ENCODE data around the gene RNASEH2A. TPM values are rescaled to one million over a fixed set of nuclear protein-coding genes. Genes with fewer than 3 reads are reported as not detected.

Gene RNASEH2A
- total RNA-seq, 3 donors from 2014 or later (not counting 1 experiment from before 2014, with no cell fraction given): 6.6 to 8.7 (median 7.4) TPM

DNA sequence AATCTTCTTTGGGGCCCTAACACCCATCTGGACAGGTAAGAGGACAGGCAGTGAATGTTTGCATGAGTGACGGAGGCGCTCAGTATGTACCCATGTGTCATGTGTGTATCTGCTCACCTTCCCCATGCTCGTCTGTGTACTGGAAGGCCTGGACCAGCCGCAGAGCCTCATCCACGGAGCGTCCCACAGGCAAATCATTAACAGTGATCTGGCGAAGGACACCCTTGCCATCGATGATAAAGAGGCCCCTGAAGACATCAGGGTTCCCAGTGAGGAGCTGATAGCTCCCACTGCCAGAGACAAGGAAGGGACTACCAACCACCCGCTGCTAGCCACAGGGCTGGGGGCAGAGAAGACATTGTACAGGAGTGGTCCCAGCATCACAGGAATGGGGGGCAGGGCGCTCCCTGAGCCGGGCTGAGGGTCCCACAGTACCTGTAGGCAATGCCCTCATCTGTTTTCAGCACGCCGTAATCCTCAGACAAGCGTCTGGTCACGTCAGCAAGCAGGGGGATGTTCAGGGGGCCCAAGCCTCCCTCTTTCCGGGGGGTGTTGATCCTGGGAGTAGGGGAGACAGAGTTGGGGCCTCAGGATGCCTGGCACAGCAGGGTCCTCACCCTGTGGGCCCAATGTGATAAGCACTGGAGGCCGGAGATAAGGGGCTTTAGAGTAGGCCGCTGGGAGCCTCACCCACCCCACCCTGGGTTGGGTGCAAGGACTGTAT lies 6.5 kb upstream of the RNASEH2A start:
- no peak overlapping the region for H3K4me3 ChIP-seq (ENCODE audit: low read length)
- H3K27me3 Mint-ChIP-seq (ENCODE audit: low read depth in 2 of 2): peaks cover 0 to 12% of the 10 kb centered on the region in 2 donors
- WGBS (ENCODE audit: insufficient coverage): 95% methylated on average over 18 of the region's 18 CpGs
- no peak for ATAC-seq
- no peaks in the 10 kb centered on the region for H3K36me3 ChIP-seq (ENCODE audit: control insufficient read depth, insufficient read depth, low read length)
- H3K27ac ChIP-seq (ENCODE audit: low read length): no peak overlapping the region
- H3K9me3 ChIP-seq (ENCODE audit: control insufficient read depth, insufficient read depth, low read length): no peaks in the 10 kb centered on the region
- H3K27ac Mint-ChIP-seq: no peak overlapping the region
- TF ChIP-seq, protein P1, sequence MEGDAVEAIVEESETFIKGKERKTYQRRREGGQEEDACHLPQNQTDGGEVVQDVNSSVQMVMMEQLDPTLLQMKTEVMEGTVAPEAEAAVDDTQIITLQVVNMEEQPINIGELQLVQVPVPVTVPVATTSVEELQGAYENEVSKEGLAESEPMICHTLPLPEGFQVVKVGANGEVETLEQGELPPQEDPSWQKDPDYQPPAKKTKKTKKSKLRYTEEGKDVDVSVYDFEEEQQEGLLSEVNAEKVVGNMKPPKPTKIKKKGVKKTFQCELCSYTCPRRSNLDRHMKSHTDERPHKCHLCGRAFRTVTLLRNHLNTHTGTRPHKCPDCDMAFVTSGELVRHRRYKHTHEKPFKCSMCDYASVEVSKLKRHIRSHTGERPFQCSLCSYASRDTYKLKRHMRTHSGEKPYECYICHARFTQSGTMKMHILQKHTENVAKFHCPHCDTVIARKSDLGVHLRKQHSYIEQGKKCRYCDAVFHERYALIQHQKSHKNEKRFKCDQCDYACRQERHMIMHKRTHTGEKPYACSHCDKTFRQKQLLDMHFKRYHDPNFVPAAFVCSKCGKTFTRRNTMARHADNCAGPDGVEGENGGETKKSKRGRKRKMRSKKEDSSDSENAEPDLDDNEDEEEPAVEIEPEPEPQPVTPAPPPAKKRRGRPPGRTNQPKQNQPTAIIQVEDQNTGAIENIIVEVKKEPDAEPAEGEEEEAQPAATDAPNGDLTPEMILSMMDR (IDR thresholded peaks at IDR 0.05): no peak
- intact Hi-C loops (cut with micrococcal nuclease): loop anchor here (10.0 kb wide), 2 partner anchors 125 to 355 kb away; partner anchors contain the start of genes IER2 and STX10
- DNase-seq: peak in 1 of 2 donors; percentile 13
- H3K4me1 ChIP-seq (ENCODE audit: control insufficient read depth, insufficient read depth, low read length): peaks cover 38% of the 10 kb centered on the region
- H3K4me3 Mint-ChIP-seq: peak overlapping the region; percentile 13
- no peaks in the 10 kb centered on the region for H3K36me3 Mint-ChIP-seq
- no peaks in the 10 kb centered on the region for H3K9me3 Mint-ChIP-seq
- peaks cover 6% of the 10 kb centered on the region for H3K27me3 ChIP-seq (ENCODE audit: control insufficient read depth, insufficient read depth, low read length)
- peaks cover 25 to 28% of the 10 kb centered on the region in 2 donors for H3K4me1 Mint-ChIP-seq

DNA sequence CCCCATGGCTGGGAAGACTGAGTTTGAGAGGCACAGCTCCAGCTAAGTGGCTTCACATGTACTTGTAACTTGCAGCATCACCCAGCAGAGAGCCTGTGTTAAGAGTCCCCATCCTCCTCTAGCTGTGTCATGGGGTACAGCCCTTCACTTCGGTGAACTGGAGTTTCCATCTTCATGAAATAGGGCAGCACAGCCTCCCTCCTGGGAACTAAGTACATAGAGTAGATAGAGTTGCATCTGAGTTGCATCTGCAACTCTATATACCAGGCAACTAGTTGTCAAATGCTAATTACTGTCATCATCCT lies 6.0 kb upstream of the RNASEH2A start:
- Histone ChIP-seq H3K4me1 (ENCODE audit: control insufficient read depth, insufficient read depth, low read length) (peaks cover 36% of the 10 kb centered on the region), H3K36me3 (ENCODE audit: control insufficient read depth, insufficient read depth, low read length) (no peaks in the 10 kb centered on the region), H3K4me3 (ENCODE audit: low read length) (no peak overlapping the region), H3K27me3 (ENCODE audit: control insufficient read depth, insufficient read depth, low read length) (peaks cover 6% of the 10 kb centered on the region), H3K9me3 (ENCODE audit: control insufficient read depth, insufficient read depth, low read length) (no peaks in the 10 kb centered on the region), H3K27ac (ENCODE audit: low read length) (no peak overlapping the region)
- H3K4me3 Mint-ChIP-seq: peak overlapping the region; percentile 88
- DNase-seq: peak in 1 of 2 donors; percentile 20
- peaks cover 25 to 28% of the 10 kb centered on the region in 2 donors for H3K4me1 Mint-ChIP-seq
- no peak for ATAC-seq
- no peaks in the 10 kb centered on the region for H3K36me3 Mint-ChIP-seq
- H3K9me3 Mint-ChIP-seq: no peaks in the 10 kb centered on the region
- TF ChIP-seq, protein P1 (IDR thresholded peaks at IDR 0.05): no peak
- H3K27me3 Mint-ChIP-seq (ENCODE audit: low read depth in 2 of 2): peaks cover 0 to 12% of the 10 kb centered on the region in 2 donors
- no peak overlapping the region for H3K27ac Mint-ChIP-seq
- 100% methylated on average over 1 of the region's 1 CpG for WGBS (ENCODE audit: insufficient coverage)
- intact Hi-C loops (cut with micrococcal nuclease): no loop called here

DNA sequence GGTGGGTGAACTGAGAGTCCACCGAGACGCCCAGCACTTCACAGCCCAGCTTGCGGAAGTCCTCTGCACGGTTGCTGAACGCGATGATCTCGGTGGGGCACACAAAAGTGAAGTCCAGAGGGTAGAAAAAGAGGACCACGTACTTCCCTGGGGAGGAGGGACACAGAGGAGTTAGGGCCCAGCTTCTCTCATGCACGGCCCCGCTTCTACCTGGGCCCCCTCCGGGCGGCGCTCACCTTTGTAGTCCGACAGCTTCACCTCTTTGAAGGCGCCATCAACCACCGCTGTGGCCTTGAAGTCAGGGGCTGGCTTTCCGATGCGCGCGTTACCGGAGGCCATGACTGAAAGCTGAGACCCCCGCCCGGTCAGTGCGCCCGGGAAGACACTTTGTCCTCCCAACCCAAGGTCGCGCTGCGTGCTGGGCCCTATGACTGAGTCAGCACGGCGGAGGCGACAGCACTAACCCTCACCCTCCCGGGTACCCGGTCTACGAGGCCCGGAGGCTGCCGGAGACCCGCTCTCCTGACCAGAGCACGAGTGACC lies 5.4 kb upstream of the RNASEH2A start:
- DNase-seq: peak in 1 of 2 donors; percentile 32

More for the DNA sequence above, 5.4 kb upstream of the RNASEH2A start:
- TF ChIP-seq, protein P1 (IDR thresholded peaks at IDR 0.05): no peak
- H3K36me3 Mint-ChIP-seq: no peaks in the 10 kb centered on the region
- H3K4me3 Mint-ChIP-seq: peak overlapping the region; percentile 88
- Histone ChIP-seq H3K4me1 (ENCODE audit: control insufficient read depth, insufficient read depth, low read length) (peaks cover 34% of the 10 kb centered on the region), H3K9me3 (ENCODE audit: control insufficient read depth, insufficient read depth, low read length) (no peaks in the 10 kb centered on the region), H3K27me3 (ENCODE audit: control insufficient read depth, insufficient read depth, low read length) (peaks cover 6% of the 10 kb centered on the region), H3K36me3 (ENCODE audit: control insufficient read depth, insufficient read depth, low read length) (no peaks in the 10 kb centered on the region), H3K27ac (ENCODE audit: low read length) (no peak overlapping the region), H3K4me3 (ENCODE audit: low read length) (peak overlapping the region; percentile 90)
- H3K27ac Mint-ChIP-seq: no peak overlapping the region
- no peaks in the 10 kb centered on the region for H3K9me3 Mint-ChIP-seq
- H3K27me3 Mint-ChIP-seq (ENCODE audit: low read depth in 2 of 2): peaks cover 0 to 12% of the 10 kb centered on the region in 2 donors
- intact Hi-C loops (cut with micrococcal nuclease): no loop called here
- ATAC-seq: peak in 1 of 3 donors; percentile 4
- H3K4me1 Mint-ChIP-seq: peaks cover 22 to 29% of the 10 kb centered on the region in 2 donors
- 19% methylated on average over 38 of the region's 38 CpGs for WGBS (ENCODE audit: insufficient coverage)

Measured in natural killer cell (primary cell).